SIG-M5 (cell line): ENCODE measurements around the gene PREX1.

Experiments used
- DNase-seq: peaks from one replicate; lab custom pipeline; 2025; lab: John Stamatoyannopoulos, UW

PREX1 gene

DNA sequence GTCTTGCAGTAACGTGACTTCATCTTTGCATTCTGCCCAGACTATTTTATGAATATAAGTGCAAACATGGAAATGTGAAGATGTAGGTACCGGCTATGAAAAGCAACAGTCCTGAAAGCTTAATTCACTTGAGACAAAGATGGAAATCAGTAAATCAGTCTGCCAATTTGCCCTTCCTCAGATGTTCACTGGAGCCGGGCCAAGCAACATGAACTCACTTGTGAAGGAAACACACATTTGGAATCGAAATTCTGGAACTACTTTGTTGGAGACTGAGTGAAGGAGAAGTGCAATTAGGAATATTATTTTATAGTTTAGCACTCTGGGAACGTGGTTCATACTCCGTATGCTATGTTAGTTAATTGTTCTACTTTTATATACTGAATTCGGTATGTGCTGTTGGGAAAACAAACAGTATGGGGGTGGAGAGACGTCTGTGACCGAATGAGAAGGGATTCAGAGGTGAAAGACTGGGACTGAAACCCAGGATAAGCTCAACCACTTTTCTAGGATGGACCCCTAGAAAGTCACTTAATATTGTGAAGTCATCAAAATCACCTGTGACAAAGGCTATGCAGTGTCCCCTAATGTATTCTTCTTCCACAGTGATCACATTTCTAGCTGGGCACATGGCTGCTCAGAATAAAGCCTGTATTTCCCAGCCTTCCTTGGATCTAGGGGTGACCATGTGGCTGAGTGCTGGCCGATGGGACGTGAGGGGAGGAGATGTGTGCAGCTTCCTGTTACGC is 95.5 kb downstream of the PREX1 start:
- DNase-seq = no peak

DNA sequence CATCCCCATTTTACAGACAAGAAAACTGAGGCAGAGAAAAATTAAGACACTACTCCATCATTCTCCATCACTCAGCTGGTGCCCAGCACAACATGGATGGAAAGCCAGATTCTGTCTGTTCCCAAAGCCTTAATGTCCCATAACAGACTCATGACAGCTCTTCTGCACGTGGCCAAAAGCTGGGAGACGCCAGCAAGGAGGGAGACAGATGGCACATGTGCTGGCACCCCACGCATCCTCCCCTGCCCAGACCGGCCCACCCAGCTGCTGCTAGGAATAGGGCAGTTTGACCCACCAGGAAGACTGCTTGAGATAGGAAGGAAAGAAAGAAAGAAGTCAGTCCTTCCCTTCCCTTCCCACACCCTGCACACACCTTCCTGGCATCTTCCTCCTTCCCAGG is 96.3 kb downstream of the PREX1 start:
- DNase-seq = no peak

DNA sequence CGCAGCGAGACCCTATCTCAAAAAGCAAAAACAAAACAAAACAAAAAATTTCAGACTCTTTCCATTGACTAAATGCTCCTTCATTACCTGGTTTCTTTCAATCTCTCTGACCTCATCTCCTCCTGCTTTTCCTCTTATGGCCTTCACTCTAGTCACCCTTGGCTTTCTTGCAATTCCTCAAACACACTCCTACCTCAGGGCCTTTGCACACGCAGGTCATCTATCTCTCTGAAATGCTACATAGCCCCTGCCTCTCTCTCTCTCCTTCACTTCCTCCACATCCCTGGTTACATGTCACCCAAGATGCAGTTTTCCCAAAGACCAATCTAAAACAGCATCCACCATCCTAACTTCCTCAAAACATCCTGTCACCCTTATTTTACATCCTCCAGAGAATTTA is 96.8 kb downstream of the PREX1 start:
- DNase-seq = no peak

DNA sequence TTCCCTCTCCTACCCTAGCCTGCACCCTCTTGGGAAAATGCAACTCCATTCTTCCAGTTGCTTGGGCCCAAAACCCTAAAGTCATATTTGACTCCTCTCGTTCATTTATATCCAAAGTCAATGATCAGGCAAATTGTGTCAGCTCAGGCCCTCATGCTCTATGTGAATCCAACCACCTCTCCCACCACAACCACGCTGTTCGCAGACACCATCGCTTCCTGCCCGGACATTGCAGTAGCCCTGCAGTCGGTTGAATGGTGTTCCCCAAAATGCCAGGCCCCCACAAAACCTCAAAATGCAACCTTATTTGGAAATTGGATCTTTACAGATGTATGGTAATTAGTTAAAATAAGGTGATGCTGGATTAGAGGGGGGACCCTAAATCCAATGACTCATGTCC is 98.3 kb downstream of the PREX1 start:
- no peak for DNase-seq

DNA sequence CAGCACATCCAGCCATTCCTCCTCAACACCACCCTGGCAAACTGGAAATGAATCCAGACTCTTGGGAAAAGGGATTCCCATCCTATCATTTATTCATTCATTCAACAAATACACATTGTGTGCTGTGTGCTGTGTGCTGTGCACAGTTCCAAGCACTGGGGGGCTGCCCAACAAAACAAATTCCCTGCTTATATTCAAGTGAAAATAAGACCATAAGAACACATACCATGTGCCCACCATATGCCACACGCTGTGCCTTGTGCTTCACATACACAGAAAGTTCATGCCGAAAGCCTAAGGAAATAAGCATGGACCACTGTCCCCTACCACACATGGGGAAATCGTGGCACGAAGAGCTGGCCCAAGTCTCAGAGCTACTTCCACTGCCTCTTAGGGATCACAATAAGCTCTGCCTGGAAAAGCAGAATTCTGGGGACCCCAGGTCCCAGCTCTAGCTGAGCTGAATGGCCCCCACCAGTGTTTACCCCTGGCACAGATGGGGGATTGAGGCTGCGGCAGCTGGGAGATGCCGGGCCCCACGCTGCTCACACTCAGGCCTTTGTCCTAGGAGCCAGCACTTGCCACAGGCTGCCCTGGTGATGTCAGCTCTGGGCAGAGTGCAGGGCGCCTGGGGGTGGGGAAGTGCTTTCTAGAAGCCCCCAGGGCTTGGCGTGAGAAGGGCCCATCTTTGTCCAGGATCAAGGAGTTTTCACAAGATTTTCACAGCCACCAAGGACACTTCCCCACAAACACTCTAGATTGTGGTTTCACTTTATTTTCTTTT is 99.6 kb downstream of the PREX1 start:
- no peak for DNase-seq

DNA sequence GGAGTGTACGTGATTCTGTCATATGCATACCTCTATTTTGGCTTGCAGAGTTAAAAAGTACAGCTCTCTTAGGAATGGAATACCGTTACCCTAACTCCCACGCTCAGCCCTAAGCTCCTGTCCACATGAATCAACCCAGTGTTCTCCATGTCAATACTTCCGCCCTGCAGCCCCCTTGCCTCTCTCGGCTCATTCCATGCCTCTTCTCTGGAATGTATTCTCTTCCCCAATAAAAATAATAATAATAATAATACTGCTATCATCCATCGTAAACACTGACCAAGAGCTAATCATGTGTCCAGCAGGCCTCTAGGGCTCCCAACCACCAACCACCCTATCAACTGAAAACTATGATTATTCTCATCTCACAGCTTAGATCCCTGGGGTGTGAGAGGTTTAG is 100.6 kb downstream of the PREX1 start:
- no peak for DNase-seq

DNA sequence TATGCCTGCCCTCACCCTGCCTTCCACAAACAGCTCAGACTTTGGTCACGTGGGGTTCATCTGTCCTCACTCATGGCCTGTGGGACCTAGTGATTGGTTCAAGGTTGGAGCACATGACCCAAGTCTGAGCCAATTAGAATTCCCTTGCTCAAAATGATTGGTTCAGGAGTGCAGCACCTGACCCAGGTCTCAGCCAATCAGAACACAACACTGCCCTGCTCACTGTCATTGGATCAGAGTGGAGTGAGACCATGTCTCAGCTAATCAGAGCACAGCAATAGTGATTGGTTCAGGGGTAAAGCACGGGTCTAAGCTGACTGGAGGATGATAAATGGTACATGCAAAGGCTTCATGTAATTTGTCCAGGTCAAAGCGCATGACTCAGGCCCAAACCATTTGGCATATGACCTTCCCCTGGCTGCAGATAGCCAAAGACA is 102.2 kb downstream of the PREX1 start:
- DNase-seq = no peak

DNA sequence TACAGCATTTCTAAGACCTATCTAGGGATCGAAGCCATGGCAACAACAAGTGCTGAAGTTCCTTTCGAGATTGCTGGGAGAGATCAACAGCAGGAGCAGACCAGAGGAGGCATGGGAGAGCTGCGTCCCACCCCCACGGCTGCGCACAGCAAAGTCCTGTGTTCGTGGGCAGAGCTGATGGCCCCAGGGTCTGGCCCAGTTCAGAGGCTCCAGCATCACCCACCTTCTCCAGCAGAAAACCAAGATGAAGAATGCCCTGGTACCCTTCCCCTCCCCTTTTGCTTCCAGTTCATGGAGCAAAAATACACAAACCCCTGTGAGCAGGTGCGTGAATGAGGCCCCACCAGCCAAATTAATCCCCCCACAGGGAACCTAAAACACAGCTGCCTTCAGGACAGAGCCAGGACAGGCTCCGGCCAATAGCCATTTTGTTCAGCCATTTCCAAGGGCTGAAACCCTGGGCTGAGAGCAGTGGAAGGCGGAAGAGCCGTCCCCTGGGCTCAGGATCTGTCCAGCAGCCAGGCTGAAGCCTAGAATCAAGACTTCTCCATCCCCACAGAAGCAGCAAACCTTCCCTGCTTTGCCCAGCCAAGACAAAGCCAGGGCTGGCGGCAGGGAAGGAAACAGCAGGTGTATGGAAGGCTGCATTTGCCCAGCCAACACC is 102.8 kb downstream of the PREX1 start:
- no peak for DNase-seq

DNA sequence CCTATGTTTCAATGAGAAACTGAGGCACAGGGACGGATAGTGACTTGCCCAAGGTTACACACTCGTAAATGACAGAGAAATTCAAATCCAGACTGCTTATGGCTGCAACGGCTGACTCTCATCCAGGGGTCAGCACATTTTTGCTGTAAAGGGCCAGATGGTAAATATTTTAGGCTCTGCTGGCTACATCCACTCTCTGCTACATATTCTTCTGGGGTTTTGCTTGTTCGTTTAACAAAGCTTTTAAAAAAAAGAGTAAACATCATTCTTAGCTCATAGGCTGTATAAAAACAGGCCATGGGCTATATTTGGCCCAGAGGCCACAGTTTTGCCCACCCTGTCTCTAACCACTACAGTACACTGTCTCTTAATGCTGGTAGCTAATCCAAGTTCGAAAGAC is 103.4 kb downstream of the PREX1 start:
- no peak for DNase-seq

DNA sequence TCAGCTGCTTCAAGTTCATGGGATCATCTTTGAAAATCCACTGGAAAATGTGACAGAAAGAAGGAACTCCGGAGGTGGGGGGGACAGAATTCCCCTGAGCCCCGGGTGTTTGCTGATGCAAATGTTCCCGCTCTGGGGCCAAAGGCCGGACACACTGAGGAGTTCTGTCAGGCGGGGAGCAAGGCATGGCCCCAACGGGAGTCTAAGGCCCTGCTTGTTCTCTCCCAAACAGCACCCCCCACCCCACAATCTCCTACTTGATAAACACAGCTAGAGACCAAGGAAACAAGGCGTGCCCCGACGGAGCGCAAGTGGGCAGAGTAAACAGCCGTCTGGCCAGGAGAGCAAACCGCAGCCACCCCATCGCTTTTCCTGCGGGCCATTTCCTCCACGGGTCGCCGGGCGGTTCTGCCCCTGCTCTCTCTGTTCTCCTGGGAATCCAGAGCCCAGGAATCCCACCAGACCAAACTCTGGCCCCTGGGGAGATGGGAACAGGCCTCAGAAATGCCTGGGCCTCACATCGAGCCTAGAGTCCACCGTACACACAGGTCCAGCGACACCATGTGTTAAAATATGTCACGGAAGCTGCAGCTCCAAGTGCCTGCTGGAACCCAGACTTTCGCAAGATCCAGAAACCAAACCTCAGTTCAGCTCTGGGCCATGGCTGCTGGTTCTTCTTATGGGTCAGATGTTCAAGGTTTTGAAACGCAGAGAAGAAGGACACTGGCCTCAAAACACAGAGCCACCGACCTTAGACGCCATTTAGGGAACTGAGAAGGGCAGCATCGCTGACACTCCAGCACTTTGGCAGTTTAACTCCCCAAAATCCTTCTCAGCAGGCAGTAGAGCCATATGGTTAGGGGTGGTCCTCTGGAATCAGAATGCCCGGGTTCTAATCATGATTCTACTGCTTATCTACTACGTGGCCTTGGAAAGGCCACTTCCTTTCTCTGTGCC is 104.2 kb downstream of the PREX1 start:
- DNase-seq = no peak

DNA sequence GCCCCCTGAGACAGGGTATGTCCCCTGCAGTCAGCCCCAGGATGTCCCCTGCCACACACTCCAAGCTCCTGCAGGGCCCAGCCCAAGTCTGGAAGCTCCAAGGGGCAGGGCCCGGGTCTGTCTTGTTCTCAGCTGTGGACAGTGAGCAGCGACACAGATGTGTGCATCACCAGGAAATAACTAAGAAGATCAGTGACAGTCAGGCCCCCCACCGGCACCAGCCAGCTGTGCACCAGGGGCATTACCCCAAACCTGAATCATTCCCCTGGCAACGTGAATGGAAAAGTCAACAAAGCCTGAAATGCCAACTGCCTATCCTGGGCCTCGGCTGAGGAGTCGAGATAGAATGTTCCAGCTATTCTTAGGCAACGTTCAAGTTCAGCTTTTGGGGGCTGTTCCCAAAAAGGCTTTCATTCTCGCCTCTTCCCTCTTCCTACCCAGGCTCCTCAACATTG is 105.0 kb downstream of the PREX1 start:
- no peak for DNase-seq

DNA sequence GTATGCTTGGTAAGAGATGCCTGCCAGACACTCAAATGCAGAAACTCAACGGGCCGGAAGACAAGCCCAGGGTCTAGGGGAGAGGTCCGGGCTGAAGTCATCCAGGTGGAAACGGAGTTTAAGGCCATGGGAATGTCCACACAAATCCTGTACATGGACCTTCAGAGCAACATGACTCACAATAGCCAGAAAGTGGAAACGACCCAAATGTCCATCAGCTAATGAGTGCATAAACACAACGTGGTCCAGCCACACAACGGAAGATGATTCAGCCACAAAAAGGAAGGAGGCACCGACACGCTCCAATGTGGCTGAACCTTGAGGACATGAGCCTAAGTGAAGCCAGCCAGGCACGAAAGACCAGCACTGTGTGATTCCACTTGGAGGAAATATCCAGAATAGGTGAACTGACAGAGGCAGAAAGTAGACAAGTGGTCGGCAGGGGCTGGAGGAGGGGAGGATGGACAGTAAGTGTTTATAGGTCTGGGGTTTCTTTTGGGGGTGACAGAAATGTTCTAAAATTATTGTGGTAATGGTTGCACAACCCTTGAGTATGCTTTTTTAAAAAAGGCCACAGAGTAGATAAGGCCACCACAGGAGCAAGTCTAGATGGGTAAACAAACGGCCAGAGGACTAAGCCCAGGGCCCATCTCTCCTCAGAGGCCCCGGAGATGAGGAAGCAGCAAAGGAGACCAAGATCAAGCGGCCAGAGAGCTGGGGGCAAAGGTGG is 105.6 kb downstream of the PREX1 start:
- no peak for DNase-seq

DNA sequence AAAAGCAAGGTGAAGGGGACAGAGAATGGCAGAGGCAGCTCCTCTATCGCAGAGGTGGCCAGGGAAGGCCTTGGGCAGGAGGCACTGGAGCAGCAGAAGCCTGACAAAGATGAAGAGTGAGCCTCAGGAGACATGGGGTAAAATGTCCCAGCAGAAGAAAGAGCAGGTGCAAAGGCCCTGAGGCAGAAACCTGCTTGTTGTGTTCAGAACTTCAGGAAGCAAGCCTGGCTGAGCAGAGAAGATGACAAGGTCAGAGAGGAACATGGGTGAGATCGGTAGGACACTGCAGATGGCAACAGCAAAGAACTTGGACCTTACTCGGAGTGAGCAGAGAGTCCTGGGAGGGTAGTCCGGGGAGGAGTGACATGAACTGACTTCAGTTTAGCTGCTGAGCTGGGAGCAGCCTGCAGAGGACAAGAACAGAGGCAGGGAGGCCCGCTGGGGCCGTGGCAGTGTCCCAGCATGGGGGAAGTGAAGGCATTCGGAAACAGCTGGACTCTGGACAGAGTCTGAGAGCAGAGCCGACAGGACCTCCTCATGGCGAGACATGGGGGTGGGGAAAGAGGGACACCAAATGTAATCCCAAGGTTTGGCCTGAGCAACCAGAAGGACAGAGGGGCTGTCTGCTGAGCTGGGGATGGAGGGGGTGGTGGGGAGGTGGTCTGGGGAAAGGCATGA is 106.3 kb downstream of the PREX1 start:
- DNase-seq = no peak

DNA sequence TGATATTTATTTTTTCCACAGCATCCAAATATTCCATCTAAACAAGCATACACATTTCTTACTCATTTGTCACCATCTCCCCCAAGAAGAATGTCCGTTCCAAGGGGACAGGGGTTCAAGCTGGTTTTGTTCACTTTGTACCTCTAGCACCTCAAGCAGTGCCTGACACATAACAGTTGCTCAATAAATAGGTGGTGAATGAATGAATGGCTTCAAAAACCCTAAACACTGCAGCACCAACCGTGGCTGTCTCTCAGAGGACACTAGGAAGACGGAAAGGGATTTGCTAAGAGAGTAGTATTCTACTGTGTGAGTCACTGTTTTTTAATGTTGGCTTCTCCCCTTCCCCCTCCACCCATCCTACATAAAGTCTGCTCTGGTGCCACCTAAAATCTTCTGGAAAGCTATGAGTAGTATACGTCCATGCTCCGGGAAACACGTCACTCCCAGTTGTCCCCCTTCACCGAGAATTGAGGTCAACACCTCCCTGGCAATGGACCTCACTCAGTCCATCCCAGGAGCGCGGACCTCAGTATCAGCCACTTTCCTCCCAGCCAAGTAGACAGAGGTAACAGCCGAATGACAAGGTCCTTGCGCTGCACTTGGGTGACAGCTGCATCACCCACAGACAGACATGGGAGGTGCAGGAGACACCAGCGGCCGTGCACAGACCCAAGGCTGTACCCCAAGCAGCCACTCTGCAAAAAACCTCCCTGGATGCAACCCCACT is 107.4 kb downstream of the PREX1 start:
- no peak for DNase-seq

DNA sequence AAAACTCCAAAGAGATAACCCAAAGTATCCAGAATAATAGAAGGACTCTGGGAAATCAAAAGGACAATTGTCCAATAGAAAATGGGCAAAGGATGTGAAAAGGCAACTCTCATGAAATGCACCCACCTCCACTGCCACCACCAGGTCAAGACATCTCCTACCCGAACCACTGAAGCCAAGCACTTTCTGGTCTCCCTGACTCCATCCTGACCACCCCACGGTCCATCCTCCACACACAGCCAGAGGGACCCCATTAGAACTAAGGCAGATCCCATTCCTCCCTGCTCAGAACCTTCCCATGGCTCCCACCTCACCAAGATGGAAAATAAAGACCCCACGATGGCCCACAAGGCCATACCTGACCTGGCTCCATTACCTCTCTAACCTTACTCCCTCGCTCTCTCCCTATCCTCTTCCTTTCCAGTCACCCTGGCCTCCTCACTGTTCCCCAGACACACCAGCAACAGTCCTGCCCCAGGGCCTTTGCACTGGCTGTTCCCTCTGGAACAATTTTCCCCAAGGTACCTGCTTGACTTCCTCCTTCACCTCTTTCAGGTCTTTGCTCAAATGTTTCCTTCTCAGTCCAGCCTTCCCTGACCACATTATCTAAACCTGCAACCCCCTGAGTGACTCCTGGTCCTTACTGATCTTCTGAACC is 108.1 kb downstream of the PREX1 start:
- no peak for DNase-seq

DNA sequence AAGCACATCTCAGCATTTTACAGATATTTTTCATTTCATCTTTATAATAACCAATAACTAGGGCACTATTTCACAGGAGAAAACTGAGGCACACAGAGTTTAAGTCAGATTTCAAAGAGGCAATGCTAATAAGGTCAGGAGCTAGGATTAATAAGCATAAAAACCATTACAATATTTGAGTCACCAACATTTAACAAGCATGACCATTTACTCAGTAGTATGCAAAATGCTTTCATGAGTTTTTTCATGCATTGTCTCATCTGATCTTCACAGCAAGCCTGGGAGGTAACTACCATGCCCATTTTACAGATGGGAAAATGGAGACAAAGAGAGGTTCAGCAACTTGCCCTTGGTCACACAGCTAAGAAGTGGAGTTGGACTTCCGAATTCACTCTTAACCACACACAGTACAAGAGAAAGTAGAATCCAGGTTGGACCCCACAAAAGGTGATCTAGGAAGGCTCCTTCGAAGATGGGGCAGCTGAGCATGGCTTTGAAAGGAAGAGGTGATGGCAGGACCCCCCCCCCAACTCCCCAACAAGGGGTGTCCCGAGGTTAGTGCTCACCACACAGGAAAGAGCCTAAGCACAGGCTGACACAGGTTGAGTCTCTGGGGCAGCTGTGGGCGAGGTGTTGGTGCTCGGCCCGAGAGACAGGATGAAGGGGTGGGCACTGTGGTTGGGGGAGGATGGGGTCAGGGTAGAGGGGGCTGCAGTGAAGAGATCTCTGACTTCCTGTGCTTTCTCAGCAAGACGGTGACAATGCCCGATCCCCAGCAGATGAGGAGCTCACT is 108.8 kb downstream of the PREX1 start:
- DNase-seq = no peak

DNA sequence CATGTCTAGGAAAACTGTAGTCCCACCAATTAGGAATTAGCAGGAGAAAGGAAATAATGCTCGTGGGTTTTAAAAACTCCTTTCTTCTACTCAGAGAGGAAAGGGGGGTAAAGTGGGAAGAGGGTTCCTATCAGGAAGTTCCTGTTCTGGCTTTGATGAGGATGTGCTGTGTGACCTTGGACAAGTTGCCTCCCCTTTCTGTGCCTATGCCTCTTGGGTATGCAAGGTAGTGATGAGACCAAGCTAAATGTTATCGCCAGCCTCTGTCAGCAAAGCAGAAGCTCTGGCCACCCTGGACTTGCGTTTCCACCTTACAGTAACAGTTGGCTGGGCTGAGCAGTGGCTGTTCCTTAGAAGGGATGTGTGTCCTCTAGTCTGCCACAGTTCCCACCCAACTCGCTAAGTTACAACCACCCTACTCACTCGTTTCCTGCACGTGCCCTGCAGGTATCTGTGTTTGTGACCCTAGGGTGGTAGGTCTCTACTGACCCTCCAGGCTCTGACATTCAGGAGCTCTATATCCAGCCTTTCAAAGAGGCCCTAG is 110.0 kb downstream of the PREX1 start:
- no peak for DNase-seq

DNA sequence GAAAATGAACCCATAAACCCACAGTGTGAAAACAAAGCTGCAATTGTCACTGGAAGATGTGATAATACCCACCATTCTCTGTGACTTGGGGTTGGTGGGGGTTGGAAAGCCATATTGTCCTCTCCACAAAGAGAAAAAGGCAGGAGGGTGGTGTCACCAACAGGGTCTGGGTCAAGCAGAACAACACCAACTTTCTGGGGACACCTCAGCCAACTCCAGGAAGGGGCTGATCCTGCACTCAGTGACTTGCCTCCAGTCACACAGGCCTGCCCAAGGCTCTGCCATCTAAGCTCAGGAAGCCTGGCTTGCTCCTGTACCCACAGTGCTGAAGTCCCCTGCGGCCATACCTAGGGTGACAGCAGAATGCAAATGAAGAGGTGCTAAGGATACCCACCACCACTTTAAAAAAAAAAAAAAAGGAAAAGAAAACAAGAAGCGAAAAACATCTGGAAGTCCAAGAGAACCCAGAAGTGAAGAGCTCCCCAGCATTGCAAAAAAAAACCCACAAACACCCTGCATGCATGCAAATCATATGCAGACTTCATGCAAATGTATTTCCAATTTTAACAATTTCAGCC is 110.6 kb downstream of the PREX1 start:
- DNase-seq = no peak
